GM03348 (cell line): ENCODE measurements around the gene GPR157.
A peak's percentile ranks its signal among the peaks of the same experiment; 100 is the strongest.

ENCODE experiments used
- DNase-seq: peaks from one replicate; pipeline ENCODE4 v3.0.0; 2012; ENCODE audit warnings: low spot score

GPR157 gene

DNA sequence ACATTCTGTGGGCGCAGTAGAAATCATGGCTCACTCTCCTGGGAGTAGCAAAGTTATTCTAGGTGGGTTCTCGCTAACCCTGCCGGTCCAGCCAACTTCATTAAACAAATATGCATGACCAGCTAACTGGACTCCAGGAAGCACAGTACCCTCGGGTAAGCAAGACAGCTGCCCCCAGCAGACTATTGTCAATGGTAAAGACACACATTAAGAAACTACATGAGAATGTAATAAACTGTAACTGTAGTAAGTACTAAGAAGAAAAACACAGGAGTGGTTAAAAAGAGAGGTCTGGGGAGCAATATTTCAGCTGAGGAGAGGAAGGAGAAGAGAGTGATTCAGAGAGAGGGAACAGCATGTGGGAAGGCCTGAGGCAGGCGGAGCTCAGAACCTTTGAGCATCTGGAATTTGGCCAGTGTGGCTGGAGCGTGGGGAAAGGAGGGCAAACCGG lies 66.9 kb downstream of the GPR157 start:
- DNase-seq = no peak

DNA sequence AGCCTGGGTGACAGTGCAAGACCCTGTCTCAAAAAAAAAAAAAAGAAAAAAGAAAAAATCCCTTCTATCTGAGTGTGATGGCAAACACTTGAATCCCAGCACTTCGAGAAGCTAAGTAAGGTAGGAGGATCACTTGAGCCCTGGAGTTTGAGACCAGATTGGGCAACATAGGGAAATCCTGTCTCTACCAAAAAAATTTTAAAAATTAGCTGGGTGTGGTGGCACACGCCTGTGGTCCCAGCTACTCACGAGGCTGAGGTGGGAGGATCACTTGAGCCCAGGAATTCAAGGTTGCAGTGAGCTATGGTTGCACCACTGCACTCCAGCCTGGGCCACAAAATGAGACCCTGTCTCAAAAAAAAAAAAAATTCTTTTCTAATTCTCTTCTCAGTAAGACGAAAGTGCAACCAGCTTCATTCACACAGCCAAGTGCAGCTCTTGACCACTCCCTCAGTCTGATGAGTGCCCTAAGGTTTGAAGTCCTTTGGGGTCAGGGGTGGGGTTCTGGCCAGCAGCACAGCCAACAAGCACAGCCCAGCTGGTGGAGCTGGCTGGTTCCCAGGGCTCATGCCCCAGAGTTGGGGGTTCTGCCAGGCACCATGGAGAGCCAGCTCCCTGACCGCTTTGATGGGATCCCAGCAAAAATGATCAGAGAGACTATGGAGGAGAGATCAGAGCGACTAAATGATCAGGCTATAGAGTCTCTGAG lies 67.5 kb downstream of the GPR157 start:
- no peak for DNase-seq

DNA sequence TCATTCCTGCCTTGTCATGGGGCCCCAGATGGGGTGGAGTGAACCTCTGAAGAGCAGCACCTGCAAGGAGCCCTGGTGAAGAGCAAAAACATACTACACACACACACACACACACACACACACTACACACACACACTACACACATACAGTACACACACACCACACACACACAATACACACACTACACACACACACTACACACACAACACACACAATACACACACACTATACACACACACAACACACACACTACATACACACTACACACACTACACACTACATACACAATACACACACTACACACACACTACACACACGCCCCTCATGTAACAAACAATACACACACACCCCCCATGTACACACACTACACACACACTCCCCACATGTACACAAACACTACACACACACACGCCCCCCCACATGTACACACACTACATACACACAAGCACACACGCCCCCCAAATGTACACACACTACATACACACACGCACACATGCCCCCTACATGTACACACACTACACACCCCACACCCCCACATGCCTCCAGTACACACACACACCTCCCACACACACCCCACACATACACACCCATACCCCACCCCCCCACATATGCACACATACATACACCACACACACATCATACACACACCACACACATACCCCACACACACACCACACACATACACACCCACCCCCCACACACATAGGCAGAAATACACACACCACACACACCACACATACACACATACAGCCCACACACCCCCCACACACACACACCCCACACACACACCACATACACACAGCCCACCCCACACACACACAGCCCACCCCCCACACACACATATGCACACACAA lies 68.8 kb downstream of the GPR157 start:
- no peak for DNase-seq

DNA sequence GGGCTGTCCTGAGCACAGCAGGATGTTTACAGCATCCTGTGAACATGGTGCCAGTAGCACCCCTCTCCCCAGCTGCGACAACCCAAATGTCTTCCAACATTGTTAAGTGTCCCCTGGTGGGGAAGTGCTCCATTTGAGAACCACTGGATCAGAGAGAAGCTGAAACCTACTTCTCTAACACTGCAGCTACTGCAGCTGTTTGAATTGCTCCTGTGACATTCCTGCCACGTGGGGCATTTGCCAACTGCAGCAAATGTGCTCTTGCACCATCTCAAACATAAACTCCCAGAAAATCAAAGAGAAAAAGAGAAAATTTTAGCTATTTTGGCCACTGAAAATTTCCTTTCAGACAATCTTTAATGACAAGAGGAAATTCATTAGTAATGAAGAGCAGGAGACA lies 70.4 kb downstream of the GPR157 start:
- peak; percentile 32 for DNase-seq

DNA sequence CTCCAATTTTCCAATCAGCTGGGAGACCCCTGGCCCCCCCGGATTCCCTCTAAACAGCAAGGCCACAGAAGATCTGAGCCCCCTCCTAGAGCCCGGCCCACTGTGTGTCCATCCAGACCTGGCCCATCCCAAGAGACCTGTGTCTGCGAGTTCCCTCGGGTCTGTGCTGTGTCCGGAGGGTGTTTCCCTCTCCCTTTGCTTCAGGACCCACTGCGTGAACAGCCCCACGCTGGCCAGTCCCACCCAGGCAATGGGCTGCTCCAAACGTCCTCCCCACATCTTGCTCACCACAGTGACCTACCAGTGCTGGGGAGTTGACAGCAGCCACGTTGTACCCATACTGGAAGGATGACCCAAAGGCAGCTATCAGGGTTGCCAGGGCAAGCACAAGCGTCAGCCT lies 71.1 kb downstream of the GPR157 start:
- no peak for DNase-seq

DNA sequence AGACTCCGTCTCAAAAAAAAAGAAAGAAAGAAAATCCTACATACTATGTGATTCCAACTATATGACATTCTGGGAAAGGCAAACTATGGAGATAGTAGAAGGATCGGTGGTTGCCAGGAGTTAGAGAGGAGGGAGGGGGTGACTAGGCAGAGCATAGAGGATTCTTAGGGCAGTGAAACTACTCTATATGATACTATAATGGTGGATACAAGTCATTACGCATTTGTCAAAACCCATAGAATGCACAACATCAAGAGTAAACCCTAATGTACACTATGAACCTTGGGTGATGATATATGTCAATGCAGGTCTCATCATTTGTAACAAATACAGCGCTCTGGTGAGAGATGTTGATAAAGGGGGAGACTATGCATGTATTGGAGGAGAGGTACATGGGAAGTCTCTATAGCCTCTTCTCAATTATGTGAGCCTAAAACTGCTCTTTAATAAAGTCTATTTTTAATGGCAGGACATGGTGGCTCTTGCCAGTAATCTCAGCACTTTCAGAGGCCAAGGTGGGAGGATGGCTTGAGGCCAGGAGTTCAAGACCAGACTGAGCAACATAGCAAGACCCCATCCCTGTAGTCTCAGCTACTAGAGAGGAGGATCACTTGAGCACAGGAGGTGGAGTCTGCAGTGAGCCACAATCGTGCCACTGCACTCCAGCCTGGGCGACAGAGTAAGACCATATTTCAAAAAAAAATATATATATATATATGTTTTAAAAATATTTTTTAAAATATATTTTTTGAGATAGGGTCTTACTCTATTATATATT lies 76.4 kb downstream of the GPR157 start:
- no peak for DNase-seq

DNA sequence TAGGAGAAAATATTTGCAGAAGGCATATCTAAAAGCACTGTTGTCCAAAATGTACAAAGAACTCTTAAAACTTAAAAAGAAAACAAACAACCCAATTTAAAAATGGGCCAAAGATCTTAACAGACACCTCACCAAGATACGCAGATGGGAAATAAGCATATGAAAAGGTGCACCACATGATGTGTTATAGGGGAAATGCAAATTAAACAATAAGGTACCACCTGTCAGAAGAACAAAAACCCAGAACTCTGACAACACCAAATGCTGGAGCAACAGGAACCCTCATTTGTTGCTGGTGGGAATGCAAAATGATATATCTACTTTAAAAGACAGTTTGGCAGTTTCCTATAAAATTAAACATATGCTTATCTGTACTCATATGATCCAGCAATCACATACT lies 77.5 kb downstream of the GPR157 start:
- DNase-seq = no peak

DNA sequence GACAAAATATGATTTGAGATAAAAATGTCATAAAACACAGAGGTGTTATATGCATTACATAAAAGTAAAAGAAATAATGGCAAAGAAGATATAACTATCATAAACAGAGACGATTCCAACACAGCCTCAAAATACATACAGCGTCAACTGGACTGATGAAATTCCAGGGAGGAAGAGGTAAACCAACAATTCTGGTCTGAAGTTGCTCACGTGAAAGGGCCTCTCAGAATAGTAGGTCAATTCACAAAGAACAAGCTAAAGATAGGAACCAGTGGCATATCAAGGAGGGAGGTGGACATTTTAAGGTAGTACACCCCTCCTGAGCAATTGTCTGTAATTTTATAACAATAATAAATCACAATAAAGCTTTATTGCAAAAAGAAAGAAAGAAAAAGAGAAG lies 78.1 kb downstream of the GPR157 start:
- DNase-seq = no peak
